Suppressor macrophage treated with lipopolysaccharide for 4 hours (primary cell): ENCODE results near the gene RAB11B.
"Not testable (repeated sequence)": the region's sequence is repeated elsewhere in the genome, so short reads cannot be mapped to it uniquely, and the experiment has no call there.

Experiments used
- DNase-seq: peaks from one replicate; pipeline ENCODE4 v3.0.0-alpha.2; 2020

The RAB11B gene

DNA sequence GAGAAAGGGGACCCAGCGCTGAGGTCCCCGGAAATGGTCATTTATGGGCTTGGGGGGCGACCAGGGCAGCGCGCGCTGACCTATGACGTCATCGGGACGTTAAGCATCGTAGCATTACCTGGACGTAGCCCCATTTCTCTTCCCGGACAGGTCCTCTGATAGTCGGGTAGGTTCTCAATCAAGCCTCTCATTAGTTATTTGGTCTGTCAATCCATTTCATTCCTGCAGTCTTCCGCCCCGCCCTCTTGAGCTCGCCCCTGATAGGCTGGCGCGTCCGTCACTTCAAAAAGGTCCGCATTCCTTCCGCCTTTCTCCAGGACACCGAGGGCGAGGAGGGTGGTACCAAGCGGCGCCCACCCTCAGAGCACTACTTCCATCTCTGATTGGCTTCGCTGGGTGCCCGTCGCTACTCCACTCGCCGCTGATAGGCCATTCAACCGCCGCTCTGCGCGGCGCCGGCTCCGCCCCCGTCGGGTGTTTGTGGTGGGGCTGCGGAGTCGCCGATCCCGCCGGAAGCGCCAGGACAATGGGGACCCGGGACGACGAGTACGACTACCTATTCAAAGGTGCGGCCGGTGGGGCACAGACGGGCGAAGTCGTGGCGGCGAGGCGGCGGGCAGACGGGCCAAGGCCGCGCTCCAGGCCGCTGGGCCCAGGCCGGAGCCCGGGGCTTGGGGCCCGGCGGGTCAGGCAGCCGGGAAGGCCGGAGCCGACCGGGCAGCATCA lies at the start of gene RAB11B:
RAB11B (plus strand) TSS at position 470 of the 726 bp plus-strand sequence; CDS start at position 527, 57 bp downstream.
- DNase-seq, result peak; percentile 100

- not testable (repeated sequence) for DNase-seq
Observed at GRCh38 chr19:8341504-8341903, 48.7 kb upstream of the RAB11B start.

DNA sequence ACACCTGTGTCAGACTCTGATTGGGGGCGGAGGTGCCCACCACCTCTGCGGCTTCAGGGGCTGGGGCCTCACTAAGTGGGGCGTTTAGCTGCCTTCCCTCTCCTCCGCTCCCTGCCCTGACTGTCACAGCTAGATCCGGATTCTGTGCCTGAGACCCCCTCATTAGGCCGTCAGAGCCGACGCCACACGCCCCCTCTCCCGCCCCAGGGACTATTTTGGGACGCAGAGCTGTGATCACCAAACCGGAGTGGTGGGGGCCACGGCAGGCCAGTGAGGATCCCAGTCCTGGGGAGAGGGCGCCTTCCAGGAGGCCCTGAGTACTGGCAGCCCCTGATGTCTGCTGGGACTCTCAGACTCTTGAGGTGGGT lies 47.9 kb upstream of the RAB11B start:
- DNase-seq, result no peak

GRCh38 chr19:8342684-8343482 lies 47.3 kb upstream of the RAB11B start, which contains the start of gene KANK3:
TSS of gene KANK3 (minus strand) at chr19:8343262. CDS start at chr19:8337828, 5,434 bp downstream.
- peak; percentile 97 for DNase-seq

GRCh38 chr19:8343483-8343844 lies 46.7 kb upstream of the RAB11B start:
- DNase-seq, result no peak

DNA sequence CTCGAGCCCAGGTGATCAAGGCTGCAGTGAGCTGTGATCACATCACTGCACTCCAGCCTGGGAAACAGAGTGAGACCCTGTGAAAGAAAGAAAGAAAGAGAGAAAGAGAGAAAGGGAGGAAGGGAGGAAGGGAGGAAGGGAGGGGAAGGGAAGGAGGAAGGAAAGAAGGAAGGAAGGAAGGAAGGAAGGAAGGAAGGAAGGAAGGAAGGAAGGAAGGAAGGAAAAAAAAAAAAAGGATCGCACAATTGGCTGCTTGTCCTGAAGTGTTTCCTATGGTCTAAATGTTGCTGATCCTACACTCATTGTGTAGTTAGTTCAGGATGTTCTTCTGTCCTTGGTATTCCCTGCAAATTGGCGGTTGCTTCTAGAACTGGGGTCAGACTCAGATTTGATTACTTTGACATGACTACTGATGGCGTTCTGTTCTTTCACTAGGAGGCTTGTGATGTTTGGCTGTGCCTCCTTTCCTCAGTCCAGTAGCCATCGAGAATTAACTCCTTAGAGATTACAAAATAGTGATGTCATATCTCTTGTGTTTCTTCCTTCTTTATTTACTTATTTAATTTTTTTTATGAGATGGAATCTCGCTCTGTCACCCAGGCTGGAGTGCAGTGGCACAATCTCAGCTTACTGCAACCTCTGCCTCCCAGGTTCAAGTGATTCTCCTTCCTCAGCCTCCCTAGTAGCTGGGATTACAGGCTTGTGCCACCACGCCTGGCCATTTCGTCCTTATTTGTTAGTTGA lies 40.4 kb upstream of the RAB11B start:
- DNase-seq, result not testable (repeated sequence)

DNA sequence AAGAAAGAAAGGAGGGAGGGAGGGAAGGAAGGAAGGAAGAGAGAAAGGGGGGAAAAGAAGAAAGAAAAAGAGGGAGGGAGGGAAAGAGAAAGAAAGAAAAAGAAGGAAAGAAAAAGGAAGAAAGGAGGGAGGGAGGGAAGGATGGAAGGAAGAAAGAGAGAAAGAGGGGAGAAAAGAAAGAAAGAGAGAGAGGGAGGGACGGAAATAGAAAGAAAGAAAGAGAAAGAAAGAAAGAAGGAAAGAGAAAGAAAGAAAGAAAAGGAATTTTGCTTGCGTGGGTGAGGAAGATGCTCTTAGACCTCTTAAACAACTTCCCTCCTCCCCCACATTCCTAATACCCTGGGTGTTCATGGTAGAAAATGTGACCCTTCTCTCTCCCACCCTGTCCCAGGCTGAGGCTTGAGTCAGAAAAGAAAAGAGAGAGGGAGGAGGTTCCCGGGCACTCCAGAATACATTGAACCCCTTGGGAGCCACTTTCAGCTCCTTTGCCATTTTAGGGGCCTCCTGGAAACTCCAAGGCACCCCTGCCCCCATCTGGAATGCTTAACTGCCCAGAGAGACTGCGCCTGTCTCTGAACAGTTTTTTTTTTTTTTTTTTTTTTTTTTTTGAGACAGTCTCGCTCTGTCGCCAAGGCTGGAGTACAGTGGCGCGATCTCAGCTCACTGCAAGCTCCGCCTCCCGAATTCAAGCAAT lies 37.9 kb upstream of the RAB11B start:
- DNase-seq, result peak; percentile 40

- DNase-seq, result not testable (repeated sequence)
Observed at GRCh38 chr19:8352845-8353244, 37.3 kb upstream of the RAB11B start.

- peak; percentile 95 for DNase-seq
Observed at GRCh38 chr19:8355631-8356402, 34.3 kb upstream of the RAB11B start.

DNA sequence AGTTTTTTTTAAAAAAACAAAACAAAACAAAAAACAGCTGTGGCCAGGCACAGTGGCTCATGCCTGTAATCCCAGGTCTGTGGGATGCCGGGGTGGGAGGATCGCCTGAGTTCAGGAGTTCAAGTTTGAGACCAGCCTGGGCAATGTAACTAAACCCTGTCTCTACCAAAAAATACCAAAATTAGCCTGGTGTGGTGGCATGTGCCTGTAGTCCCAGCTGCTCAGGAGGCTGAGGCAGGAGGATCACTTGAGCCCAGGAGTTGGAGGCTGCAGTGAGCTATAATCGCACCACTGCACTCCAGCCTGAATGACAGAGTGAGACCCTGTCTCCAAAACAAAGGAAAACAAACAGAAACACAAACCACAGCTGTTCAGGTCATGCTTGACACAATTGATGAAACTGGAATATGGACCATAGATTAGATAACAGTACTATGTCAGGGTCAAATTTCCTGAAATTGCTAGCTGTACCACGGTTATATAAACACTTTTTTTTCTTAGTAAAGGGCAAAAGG lies 33.1 kb upstream of the RAB11B start:
- DNase-seq, result no peak

DNA sequence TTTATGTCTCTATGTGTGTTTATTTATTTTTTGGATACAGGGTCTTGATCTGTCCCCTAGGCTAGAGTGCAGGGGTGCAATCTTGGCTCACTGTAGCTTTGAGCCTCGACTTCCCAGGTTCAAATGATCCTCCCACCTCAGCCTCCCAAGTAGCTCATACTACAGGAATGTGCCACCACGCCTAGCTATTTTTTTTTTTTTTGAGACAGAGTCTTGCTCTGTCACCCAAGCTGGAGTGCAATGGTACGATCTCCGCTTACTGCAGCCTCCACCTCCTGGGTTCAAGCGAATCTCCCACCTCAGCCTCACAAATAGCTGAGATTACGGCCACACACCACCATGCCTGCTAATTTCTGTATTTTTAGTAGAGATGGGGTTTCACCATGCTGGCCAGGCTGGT lies 31.2 kb upstream of the RAB11B start:
- no peak for DNase-seq

DNA sequence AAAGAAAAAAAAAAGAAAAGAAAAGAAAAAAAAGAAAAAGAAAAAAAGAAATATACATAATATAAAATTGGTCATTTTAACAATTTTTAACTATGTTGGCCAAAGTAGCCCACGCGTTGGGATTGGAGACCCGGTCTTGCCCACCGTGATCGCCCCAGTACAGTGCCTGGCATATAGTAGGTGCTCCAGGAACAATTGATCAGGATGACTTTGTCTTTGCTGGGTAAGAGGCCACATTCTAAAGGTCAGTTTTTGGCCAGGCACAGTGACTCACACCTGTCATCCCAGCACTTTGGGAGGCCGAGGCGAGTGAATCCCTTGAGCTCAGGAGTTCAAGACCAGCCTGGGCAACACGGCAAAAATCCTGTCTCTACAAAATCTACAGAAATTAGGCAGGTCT lies 30.0 kb upstream of the RAB11B start:
- no peak for DNase-seq

GRCh38 chr19:8361921-8362793 lies 28.0 kb upstream of the RAB11B start:
- DNase-seq, result peak; percentile 98

DNA sequence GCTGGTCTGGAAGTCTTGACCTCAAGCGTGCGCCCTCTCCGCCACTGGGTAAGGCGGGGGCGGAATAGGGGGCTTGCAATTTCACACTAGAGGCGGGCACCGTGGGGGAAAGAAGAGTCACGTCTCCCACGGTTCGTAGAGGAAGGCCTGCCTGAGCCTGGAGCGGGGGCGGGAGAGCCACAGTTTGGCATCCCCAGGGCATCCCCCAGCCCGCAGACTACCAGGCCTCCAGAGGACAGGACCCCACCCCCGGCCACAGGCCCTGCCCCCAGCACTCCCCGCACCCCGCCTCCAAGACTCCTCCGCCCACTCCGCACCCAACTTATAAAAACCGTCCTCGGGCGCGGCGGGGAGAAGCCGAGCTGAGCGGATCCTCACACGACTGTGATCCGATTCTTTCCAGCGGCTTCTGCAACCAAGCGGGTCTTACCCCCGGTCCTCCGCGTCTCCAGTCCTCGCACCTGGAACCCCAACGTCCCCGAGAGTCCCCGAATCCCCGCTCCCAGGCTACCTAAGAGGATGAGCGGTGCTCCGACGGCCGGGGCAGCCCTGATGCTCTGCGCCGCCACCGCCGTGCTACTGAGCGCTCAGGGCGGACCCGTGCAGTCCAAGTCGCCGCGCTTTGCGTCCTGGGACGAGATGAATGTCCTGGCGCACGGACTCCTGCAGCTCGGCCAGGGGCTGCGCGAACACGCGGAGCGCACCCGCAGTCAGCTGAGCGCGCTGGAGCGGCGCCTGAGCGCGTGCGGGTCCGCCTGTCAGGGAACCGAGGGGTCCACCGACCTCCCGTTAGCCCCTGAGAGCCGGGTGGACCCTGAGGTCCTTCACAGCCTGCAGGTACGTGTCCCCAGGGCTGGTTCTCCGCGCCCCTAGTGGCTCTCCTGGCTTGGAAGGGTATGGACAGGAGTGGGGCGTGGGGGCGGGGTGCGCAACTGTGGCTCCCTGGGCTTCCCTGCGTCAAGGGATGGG lies 26.1 kb upstream of the RAB11B start, which contains the start of gene ANGPTL4:
ANGPTL4 (plus strand) TSS at position 353 of the 969 bp plus-strand sequence; CDS start at position 520, 167 bp downstream.
- peak; percentile 88 for DNase-seq

DNA sequence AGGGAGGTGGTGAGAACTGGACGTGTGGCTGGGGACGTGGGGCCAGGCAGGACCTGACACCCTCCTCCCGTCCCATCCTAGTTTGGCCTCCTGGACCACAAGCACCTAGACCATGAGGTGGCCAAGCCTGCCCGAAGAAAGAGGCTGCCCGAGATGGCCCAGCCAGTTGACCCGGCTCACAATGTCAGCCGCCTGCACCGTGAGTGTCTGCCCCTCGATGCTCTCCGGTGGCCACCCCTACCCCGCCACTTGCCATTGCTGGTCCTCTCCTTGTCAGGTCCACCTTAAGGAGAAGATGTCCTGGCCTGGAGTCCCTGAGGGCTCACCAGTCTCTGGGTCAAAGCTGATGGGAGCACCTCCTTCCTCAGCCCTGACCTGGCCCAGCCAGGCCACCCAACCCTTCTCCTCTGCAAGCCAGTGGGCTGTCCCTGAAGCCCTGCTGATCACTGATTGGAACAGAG lies 24.0 kb upstream of the RAB11B start:
- DNase-seq, result no peak

GRCh38 chr19:8366961-8367326 lies 23.2 kb upstream of the RAB11B start:
- no peak for DNase-seq

DNA sequence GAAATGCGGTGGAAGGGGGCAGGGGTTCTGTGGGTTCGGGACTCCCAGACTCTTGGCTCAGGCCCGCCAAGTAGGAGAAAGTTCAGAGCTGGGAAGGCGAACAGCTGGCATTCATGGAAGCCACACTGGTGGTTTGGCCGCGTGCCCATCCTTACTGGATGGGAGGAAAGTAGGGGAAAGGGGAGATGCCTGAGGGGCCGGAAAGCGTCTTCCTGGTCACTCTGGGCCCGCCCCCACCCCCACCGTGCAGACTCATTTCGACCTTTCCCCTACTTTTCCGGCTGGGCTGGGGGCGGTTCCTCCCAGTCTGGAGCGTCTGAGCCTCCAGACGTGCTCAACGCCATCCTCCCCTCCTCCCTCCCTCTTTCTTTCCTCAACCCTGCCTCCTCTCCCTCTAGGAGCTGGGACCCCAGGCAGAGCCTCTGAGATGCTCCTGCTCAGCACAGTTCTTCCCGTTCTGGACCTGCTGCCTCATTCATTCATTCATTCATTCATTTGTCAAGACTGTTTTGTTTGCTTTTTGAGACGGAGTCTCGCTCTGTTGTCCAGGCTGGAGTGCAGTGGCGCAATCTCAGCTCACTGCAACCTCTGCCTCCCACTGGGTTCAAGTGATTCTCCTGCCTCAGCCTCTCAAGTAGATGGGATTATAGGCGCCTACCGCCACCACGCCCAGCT lies 22.7 kb upstream of the RAB11B start:
- peak; percentile 37 for DNase-seq

- DNase-seq, result no peak
Observed at GRCh38 chr19:8370176-8371010, 19.8 kb upstream of the RAB11B start.
